Activated CD8-positive, alpha-beta memory T cell treated with anti-CD3 and anti-CD28 coated beads, Interleukin-2, amount 50 U/mL, for 1 hour (primary cell): ENCODE data around the gene TOM1.

Experiments
- DNase-seq: peaks from one replicate; pipeline ENCODE4 v3.0.0-alpha.2; 2020; ENCODE audit errors: extremely low read depth

The TOM1 gene

DNA sequence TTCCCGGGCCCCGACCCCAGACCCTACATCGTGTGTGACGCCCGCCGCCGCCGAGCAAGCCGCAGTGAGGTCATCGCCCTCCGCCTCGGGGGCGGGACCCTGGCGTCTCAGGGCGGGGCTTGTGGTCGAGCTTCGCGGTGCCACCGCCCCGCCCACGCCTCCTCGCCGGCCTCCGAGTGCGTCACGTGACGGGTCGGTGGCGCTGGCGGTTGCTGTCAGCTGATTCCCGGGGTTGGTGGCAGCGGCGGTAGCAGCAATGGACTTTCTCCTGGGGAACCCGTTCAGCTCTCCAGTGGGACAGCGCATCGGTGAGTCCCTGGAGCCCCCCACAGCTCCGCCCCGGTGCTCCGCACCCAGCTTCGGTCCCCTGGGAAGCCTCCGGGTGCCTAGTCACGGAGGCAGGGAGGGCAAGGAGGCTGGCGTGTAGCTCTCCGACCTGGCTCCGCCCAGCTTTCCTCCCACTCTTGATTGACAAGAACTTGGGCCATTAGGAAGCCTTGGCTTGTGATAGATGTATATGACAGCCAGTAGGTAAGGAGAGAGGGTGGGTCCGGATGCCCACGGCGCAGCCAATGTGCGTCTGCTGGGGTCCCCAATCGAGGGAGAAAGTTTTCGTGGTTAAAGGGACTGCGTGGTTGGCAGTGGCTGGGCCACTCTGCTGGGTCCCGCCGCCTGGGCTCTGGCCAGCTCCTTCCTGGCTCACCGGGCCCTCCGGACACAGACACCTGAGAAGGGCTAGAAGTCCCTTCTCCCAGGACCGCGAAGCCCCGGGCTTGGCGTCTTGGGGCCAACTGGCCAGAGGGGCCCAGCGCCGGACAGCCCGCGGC, at the start of gene TOM1:
Gene TOM1, plus strand, starts transcription at position 222 of the 827 bp plus-strand sequence. Its CDS starts 35 bp downstream, at position 257.
- DNase-seq, result peak; percentile 93

DNA sequence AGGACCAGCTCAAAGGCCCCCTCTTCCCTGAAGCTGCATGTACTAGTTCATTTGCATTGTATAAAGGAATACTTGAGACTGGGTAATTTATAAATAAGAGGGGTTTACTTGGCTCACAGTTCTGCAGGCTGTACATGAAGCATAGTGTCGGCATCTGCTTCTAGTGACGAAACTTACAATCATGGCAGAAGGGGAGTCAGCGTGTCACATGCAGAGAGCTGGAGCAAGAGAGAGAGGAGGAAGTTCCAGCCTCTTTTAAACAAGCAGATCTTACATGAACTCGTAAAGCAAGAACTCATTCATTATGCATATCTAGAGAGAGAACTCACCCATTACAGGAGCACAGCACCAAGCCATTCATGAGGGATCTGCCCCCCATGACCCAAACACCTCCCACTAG, 49.5 kb upstream of the TOM1 start:
- no peak for DNase-seq

DNA sequence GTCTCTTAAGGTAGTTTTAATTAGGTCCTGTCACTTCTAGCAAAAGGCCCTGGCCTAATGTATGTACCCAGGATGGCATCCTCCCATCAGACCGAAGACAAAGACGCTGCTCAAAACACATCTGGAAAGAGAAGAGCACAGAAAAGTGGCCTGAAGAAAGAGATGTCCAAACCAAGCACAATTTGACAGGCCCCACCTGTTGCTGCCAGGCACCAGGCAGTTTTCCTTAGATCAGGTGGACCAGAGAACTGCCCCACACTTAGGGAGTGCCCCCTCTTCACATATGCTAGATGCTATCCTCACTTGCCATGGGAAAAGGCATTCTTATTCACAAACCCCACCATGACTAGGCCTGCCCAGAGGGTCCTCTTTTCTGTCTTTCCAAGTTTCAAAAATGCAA, 45.7 kb upstream of the TOM1 start:
- no peak for DNase-seq

- no peak for DNase-seq
These were observed 42.7 kb upstream of the TOM1 start for GRCh38 chr22:35257002-35257320.

DNA sequence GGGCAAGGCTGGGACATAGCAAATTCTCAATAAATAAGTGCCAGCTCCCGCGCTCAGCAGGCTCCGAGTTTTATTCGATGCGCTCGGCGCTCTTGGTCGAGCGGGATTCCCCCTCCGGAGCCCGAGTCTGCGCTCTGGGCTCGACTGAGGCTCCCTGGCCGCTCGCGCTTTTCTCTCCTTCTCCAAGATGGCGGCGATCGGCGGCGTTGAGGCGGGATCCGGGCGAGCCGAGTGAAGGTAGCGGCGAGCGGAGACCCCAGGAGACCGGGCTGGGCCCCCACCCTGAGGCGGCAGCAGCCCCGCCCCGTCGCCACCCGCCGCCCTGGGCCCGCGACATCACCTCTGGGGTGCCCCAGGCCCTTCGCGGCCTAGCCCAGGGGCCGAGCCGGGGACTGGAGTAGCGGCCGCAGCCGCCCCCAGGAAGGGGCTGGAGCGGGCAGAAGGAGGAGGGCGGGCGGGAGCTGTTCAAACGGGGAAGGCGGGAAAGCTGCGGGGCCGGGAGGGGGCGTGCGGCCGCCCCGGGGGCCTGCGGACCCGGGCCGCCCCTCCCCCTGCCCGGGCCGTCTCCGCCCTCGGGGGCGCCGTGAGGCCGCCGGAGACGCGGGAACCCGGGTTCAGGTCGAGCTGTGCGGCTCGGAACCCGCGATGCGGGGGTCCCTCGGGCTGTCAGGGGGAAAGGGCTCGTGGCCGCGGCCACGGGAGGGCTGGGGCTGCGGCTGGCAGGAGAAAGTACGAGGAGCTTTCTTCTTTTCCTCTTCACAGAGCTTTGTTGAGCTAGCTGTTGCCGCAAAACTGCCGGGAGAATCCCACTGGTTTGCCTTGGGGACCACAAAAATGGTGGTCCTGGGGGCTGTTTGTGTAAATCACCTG, 42.1 kb upstream of the TOM1 start, which contains the start of gene HMGXB4:
Gene HMGXB4, plus strand, starts transcription at position 173 of the 870 bp plus-strand sequence. CDS start 4,898 bp downstream, outside the sequence.
- DNase-seq, result peak; percentile 57

- DNase-seq, result no peak
These were observed 41.3 kb upstream of the TOM1 start for GRCh38 chr22:35258191-35258988.

DNA sequence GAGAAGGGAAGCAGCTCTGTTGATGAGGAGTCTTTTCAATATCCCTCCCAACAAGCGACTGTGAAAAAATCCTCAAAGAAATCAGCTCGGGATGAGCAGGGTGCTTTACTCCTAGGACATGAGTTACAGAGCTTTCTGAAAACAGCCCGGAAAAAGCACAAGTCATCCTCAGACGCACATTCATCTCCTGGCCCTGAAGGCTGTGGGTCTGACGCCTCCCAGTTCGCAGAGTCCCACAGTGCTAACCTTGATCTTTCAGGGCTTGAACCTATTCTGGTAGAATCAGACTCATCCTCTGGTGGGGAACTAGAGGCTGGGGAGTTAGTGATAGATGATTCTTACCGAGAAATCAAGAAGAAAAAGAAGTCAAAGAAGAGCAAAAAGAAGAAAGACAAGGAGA, 34.7 kb upstream of the TOM1 start:
- DNase-seq, result no peak

GRCh38 chr22:35266277-35266676, 33.4 kb upstream of the TOM1 start:
- DNase-seq, result no peak

GRCh38 chr22:35269630-35270029, 30.1 kb upstream of the TOM1 start:
- DNase-seq, result no peak

DNA sequence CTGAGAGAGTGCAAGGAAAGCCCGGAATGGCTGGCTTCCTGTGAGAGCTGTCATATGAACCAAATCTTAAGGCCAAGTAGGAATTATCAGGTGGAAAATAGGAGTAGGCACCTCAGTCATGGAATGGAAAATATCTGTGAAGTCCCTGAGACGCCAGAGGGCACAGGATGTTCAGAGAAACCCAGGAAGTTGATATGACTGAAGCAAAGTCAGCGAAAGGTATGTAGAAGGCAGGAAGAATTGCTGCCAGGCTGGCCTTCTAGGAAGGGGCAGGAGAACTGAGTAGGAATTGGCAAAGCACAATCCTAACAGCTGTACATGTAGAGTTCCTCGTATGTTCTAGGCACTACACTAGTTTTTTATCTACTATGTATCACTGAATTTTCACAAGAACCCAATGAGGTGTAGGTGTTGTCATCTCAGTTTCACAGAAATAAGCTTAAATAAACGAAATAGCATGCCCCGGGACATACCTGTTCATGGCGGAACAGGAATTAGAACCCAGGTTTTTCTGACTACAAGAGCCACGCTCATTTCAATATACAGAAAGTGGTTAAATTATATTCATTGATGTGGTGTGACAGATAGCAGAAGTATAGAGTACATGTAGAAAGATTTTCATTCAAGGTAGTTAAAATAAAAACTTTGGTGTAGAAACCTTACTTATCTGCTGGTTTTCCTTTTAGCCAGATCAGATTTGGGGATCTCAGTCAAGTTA, 25.4 kb upstream of the TOM1 start:
- DNase-seq, result no peak

DNA sequence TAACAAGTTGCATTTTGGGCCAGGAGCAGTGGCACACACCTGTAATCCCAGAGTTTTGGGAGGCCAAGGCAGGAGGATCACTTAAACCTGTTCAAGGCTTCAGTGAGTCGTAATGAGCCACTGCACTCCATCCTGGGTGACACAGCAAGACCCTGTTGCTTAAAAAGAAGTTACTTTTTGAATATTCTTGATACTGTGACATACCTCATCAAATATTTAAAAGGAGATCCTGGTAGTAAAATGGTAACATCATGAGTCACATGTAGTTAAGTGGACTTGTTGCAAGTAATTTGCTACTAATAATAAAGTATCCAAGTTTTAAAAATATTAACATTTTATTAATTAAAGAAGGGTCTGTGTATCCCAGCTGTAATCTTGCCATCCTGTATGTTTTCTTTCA, 24.1 kb upstream of the TOM1 start:
- no peak for DNase-seq

DNA sequence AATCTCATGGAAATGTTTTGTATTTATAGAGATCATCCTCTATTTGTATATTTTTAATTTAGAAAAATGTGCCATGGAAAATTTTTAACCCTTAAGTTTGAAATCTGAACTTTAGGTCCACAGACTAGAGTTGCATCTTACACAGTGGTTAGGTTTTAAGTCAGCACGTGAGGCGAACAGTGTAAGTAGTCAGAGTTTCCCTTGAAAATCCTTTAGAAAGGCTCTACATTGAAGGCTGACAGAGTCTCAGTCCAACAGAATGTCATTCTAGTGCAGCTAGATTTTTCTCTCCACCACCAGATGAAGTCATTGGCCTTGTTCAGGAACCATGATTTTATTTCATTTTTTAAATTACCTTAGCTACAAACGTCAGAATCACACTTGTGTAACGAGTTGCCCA, 23.7 kb upstream of the TOM1 start:
- no peak for DNase-seq

GRCh38 chr22:35288116-35288515, 11.6 kb upstream of the TOM1 start:
- DNase-seq, result no peak

GRCh38 chr22:35292786-35293185, 6.9 kb upstream of the TOM1 start:
- DNase-seq, result no peak

- DNase-seq, result no peak
These were observed 3.6 kb upstream of the TOM1 start for GRCh38 chr22:35296051-35296450.

DNA sequence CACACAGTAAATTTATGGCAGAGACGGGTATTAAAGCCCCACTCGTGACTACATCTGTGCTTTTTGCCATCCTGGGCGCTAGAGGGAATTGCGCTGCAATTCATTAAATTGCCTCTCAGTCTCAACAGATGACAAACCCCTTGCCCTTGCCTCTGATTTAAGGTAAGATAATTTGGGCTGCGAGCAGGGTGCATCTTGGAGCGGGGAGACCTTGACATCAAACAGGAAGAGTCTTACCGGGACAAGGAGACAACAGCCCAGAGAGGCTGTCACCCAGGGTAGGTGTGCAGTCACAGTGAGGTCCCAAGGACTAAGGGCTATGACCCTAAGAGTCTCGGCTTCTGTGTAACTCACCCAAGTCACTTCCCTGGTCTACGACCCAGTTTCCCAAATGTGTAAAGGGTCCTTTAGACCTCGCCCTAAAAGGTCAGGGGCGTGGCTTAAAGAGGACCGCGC, 449 bp upstream of the TOM1 start:
- DNase-seq, result peak; percentile 30

GRCh38 chr22:35301372-35301874, 1.7 kb downstream of the TOM1 start:
- DNase-seq, result no peak

GRCh38 chr22:35303029-35303624, 3.4 kb downstream of the TOM1 start:
- DNase-seq, result no peak

GRCh38 chr22:35305525-35306070, 5.9 kb downstream of the TOM1 start:
- no peak for DNase-seq

- DNase-seq, result no peak
These were observed 6.8 kb downstream of the TOM1 start for GRCh38 chr22:35306350-35306967.
